A673 (cell line): ENCODE measurements around the gene C10orf90.

Source experiments
- CTCF ChIP-seq: fragments of 300-800, 200-600 bp; sonication (generic); conservative IDR thresholded peaks from 2 replicates; pipeline ENCODE4 v1.5.1; 2017; ENCODE audit warnings: low read depth, mild to moderate bottlenecking, antibody characterized with exemption, low read length, moderate library complexity, mixed read lengths
- EZH2 ChIP-seq: fragments of 200-600 bp; sonication (generic); IDR thresholded peaks from 2 replicates; pipeline ENCODE4 v1.6.1; 2017; ENCODE audit warnings: borderline replicate concordance, low read depth, mild to moderate bottlenecking, mixed read lengths, antibody characterized with exemption, low read length; ENCODE audit not compliant: poor library complexity, severe bottlenecking

- TF ChIP-seq EZH2 (no peak), CTCF (no peak)
Measured at GRCh38 chr10:126576336-126576735, 94.2 kb downstream of the C10orf90 start.
